GM12891 (cell line): ENCODE measurements around the gene MCTP2.

Experiments
- POLR2A ChIP-seq: IDR thresholded peaks from 2 replicates; pipeline ENCODE4 v1.6.1; 2011; ENCODE audit warnings: low read depth, low read length, control low read depth
- TAF1 ChIP-seq: IDR thresholded peaks from 2 replicates; pipeline ENCODE4 v1.6.1; 2011; ENCODE audit warnings: low read depth, low read length, control low read depth

DNA sequence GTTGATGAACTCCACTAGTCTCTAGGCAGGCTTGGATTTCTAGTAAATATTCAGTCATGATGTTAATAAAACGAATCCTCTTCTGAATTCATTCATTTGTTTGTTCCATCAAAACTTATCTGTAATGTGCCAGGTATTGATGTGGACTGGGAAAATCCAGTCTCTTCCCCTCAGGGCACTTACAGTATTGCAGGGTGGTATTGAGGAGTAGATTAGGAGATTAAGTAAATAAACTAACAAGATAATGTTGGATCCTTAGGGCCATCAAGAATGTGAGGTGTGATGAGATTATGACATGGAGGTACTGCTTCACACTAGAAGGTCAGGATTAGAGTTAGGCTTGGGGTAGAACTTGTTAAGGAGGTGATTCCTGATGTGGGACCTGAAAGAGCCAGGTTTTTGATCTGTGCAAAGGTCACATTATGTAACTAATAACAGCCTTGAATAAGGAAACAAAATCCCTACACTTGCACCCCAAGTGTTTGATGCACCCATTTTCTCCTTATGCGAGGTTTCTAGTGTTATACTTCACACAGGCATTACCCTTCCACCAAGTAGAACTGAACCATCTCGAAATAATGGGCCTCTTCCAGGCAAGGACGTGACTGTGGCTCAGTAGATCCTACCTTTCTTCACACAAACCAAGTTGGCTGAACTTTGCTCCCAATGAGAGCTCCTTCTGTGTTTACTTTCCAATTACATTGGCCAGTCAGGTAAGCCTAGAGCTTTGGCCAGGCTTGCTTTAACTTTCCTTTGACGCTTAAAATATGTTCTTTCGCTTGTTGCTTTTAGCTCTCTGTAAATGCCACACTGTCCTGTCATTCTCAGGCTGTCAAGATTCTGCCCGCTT is 16.7 kb downstream of the MCTP2 start:
- no peak for TF ChIP-seq TAF1
- TF ChIP-seq POLR2A: no peak
